ENCODE measurements around the gene TRIM65. TPM values are rescaled to one million over a fixed set of nuclear protein-coding genes. Genes with fewer than 3 reads are reported as not detected.
"Not testable (repeated sequence)": the region's sequence is repeated elsewhere in the genome, so short reads cannot be mapped to it uniquely, and the experiment has no call there.

TRIM65 gene
- total RNA-seq, 2 experiments from 2014 or later = 35.3 to 36.3 TPM

GRCh38 chr17:75898065-75898464 lies 1.3 kb upstream of the TRIM65 start:
- Mint-ChIP-seq H3K4me1 (peaks cover 18% of the 10 kb centered on the region), H3K36me3 (no peaks in the 10 kb centered on the region), H3K27me3 (no peaks in the 10 kb centered on the region), H3K27ac (no peak overlapping the region), H3K9me3 (no peaks in the 10 kb centered on the region), H3K4me3 (peak overlapping the region; percentile 73)
- POLR2A ChIA-PET = interaction anchor here (2.0 to 5.4 kb wide), 3 partner anchors 21 to 115 kb away, joined by 5 to 68 read pairs (median 20); partner anchors contain the start of genes TRIM47 and WBP2
- DNase-seq (no peak), ATAC-seq (ENCODE audit: low read depth) (no peak)

- peaks cover 18% of the 10 kb centered on the region for H3K4me1 Mint-ChIP-seq
- H3K9me3 Mint-ChIP-seq = no peaks in the 10 kb centered on the region
- H3K27me3 Mint-ChIP-seq = no peaks in the 10 kb centered on the region
- DNase-seq (no peak), ATAC-seq (ENCODE audit: low read depth) (no peak)
- peak overlapping the region; percentile 73 for H3K4me3 Mint-ChIP-seq
- H3K36me3 Mint-ChIP-seq = no peaks in the 10 kb centered on the region
- peak overlapping the region; percentile 67 for H3K27ac Mint-ChIP-seq
- POLR2A ChIA-PET = interaction anchor here (1.0 to 5.4 kb wide), 13 partner anchors 20 to 178 kb away, joined by 3 to 68 read pairs (median 9); partner anchors contain the start of genes ACOX1, GALR2, SRP68 and TEN1
Measured at GRCh38 chr17:75897160-75898019, 639 bp upstream of the TRIM65 start.

GRCh38 chr17:75895370-75896155 lies 1.2 kb downstream of the TRIM65 start:
- DNase-seq (peak; percentile 47), ATAC-seq (ENCODE audit: low read depth) (peak; percentile 1)
- no peaks in the 10 kb centered on the region for H3K36me3 Mint-ChIP-seq
- H3K4me1 Mint-ChIP-seq = peaks cover 18% of the 10 kb centered on the region
- POLR2A ChIA-PET = interaction anchor here (1.2 to 5.4 kb wide), 15 partner anchors 8 to 176 kb away, joined by 3 to 68 read pairs (median 9); partner anchors contain the start of genes SRP68, TRIM47, UNC13D and WBP2
- H3K9me3 Mint-ChIP-seq = no peaks in the 10 kb centered on the region
- peak overlapping the region; percentile 86 for H3K27ac Mint-ChIP-seq
- H3K27me3 Mint-ChIP-seq = no peaks in the 10 kb centered on the region
- H3K4me3 Mint-ChIP-seq = peak overlapping the region; percentile 87

- H3K4me3 Mint-ChIP-seq = no peak overlapping the region
- POLR2A ChIA-PET = interaction anchor here (0.6 to 5.4 kb wide), 4 partner anchors 8 to 344 kb away, joined by 3 to 68 read pairs (median 4); partner anchors contain the start of gene TRIM47
- no peaks in the 10 kb centered on the region for H3K36me3 Mint-ChIP-seq
- peaks cover 18% of the 10 kb centered on the region for H3K4me1 Mint-ChIP-seq
- no peaks in the 10 kb centered on the region for H3K9me3 Mint-ChIP-seq
- H3K27ac Mint-ChIP-seq = peak overlapping the region; percentile 62
- no peak for ATAC-seq (ENCODE audit: low read depth)
- no peaks in the 10 kb centered on the region for H3K27me3 Mint-ChIP-seq
- no peak for DNase-seq
Measured at GRCh38 chr17:75894049-75894733, 2.6 kb downstream of the TRIM65 start.

- ATAC-seq (ENCODE audit: low read depth) (no peak), DNase-seq (no peak)
- POLR2A ChIA-PET = interaction anchor here (0.5 to 5.4 kb wide), 5 partner anchors 8 to 345 kb away, joined by 3 to 68 read pairs (median 4); partner anchors contain the start of gene TRIM47
- H3K27me3 Mint-ChIP-seq = no peaks in the 10 kb centered on the region
- peak overlapping the region; percentile 62 for H3K27ac Mint-ChIP-seq
- no peak overlapping the region for H3K4me3 Mint-ChIP-seq
- no peaks in the 10 kb centered on the region for H3K9me3 Mint-ChIP-seq
- H3K4me1 Mint-ChIP-seq = peaks cover 18% of the 10 kb centered on the region
- no peaks in the 10 kb centered on the region for H3K36me3 Mint-ChIP-seq
Measured at GRCh38 chr17:75893305-75894048, 3.3 kb downstream of the TRIM65 start.

- no peaks in the 10 kb centered on the region for H3K9me3 Mint-ChIP-seq
- H3K36me3 Mint-ChIP-seq = no peaks in the 10 kb centered on the region
- H3K4me3 Mint-ChIP-seq = no peak overlapping the region
- ATAC-seq (ENCODE audit: low read depth) = no peak
- no peak for DNase-seq
- H3K27me3 Mint-ChIP-seq = no peaks in the 10 kb centered on the region
- POLR2A ChIA-PET = interaction anchor here (1.0 kb wide), 1 partner anchor 20 kb away, joined by 3 read pairs; no protein-coding TSS in a partner anchor
- H3K27ac Mint-ChIP-seq = no peak overlapping the region
- H3K4me1 Mint-ChIP-seq = peaks cover 18% of the 10 kb centered on the region
Measured at GRCh38 chr17:75892556-75893224, 4.1 kb downstream of the TRIM65 start.

GRCh38 chr17:75891605-75892555 lies 4.9 kb downstream of the TRIM65 start:
- H3K9me3 Mint-ChIP-seq = no peaks in the 10 kb centered on the region
- H3K4me3 Mint-ChIP-seq = no peak overlapping the region
- ATAC-seq (ENCODE audit: low read depth) (no peak), DNase-seq (no peak)
- no peak overlapping the region for H3K27ac Mint-ChIP-seq
- POLR2A ChIA-PET = no interaction called here
- H3K4me1 Mint-ChIP-seq = peaks cover 15% of the 10 kb centered on the region
- H3K27me3 Mint-ChIP-seq = no peaks in the 10 kb centered on the region
- H3K36me3 Mint-ChIP-seq = no peaks in the 10 kb centered on the region

GRCh38 chr17:75891022-75891604 lies 5.6 kb downstream of the TRIM65 start:
- H3K27me3 Mint-ChIP-seq = no peaks in the 10 kb centered on the region

GRCh38 chr17:75889454-75889853 lies 7.3 kb downstream of the TRIM65 start:
- Mint-ChIP-seq H3K9me3 (no peaks in the 10 kb centered on the region), H3K27ac (no peak overlapping the region), H3K27me3 (no peaks in the 10 kb centered on the region), H3K4me1 (peaks cover 6% of the 10 kb centered on the region), H3K36me3 (no peaks in the 10 kb centered on the region), H3K4me3 (no peak overlapping the region)
- ATAC-seq (ENCODE audit: low read depth) (no peak), DNase-seq (no peak)
- POLR2A ChIA-PET = interaction anchor here (0.5 to 1.7 kb wide), 3 partner anchors 11 to 156 kb away, joined by 3 read pairs; partner anchors contain the start of gene TRIM47

More at GRCh38 chr17:75891022-75891604, 5.6 kb downstream of the TRIM65 start:
- Mint-ChIP-seq H3K36me3 (no peaks in the 10 kb centered on the region), H3K4me3 (no peak overlapping the region), H3K27ac (no peak overlapping the region), H3K4me1 (peaks cover 15% of the 10 kb centered on the region), H3K9me3 (no peaks in the 10 kb centered on the region)
- no peak for ATAC-seq (ENCODE audit: low read depth)
- POLR2A ChIA-PET = no interaction called here
- no peak for DNase-seq

GRCh38 chr17:75888484-75888883 lies 8.3 kb downstream of the TRIM65 start:
- Mint-ChIP-seq H3K27me3 (no peaks in the 10 kb centered on the region), H3K4me1 (no peaks in the 10 kb centered on the region), H3K27ac (no peak overlapping the region), H3K36me3 (no peaks in the 10 kb centered on the region), H3K4me3 (no peak overlapping the region), H3K9me3 (no peaks in the 10 kb centered on the region)
- ATAC-seq (ENCODE audit: low read depth) = no peak
- DNase-seq = no peak
- POLR2A ChIA-PET = interaction anchor here (1.1 to 1.7 kb wide), 2 partner anchors 10 to 32 kb away, joined by 3 read pairs; partner anchors contain the start of gene TRIM47

GRCh38 chr17:75885860-75886259 lies 10.9 kb downstream of the TRIM65 start:
- H3K27ac Mint-ChIP-seq; H3K36me3 Mint-ChIP-seq; H3K4me3 Mint-ChIP-seq; ATAC-seq (ENCODE audit: low read depth); H3K4me1 Mint-ChIP-seq; DNase-seq; H3K9me3 Mint-ChIP-seq; H3K27me3 Mint-ChIP-seq: not testable (repeated sequence)
- POLR2A ChIA-PET = interaction anchor here (0.6 to 1.1 kb wide), 2 partner anchors 8 to 483 kb away, joined by 3 to 4 read pairs; no protein-coding TSS in a partner anchor

All from activated naive CD8-positive, alpha-beta T cell treated with anti-CD3 and anti-CD28 coated beads, Interleukin-2, amount 10 ng/mL, durations not matched to agents 7 days and 5 days (primary cell).